Mononuclear cell (primary cell): ENCODE results near the gene C2orf66. TPM values are rescaled to one million over a fixed set of nuclear protein-coding genes. Genes with fewer than 3 reads are reported as not detected.

Source experiments
- H3K27me3 ChIP-seq: 2 replicates; pipeline ENCODE4 v1.6.0; 2011; ENCODE audit warnings: low read length, control low read depth; ENCODE audit not compliant: insufficient read depth
- H3K4me1 ChIP-seq: 2 replicates; pipeline ENCODE4 v1.5.1; 2011; ENCODE audit warnings: mild to moderate bottlenecking, low read length, control low read depth; ENCODE audit not compliant: insufficient read depth
- H3K4me3 ChIP-seq: 2 replicates; pipeline ENCODE4 v1.5.1; 2011; ENCODE audit warnings: mild to moderate bottlenecking, low read length, moderate library complexity
- H3K9me3 ChIP-seq: 2 replicates; pipeline ENCODE4 v1.5.1; 2011; ENCODE audit warnings: low read depth, mild to moderate bottlenecking, control low read depth, low read length
- total RNA-seq: library from RNA; depleted of rRNA; stranded (reverse); fragments of >200 nt; gene quantifications from one replicate; pipeline ENCODE4 v1.2.3, GENCODE V29; 2012

The C2orf66 gene
- not detected for total RNA-seq

GRCh38 chr2:196809260-196809659 is at the start of gene C2orf66:
Gene C2orf66 (minus strand): TSS chr2:196809355. CDS start chr2:196809336, 19 bp downstream.
- no peak within 1 kb of the TSS for H3K4me3 ChIP-seq
- H3K9me3 ChIP-seq = no peaks in the 10 kb centered on the region
- peaks cover 9% of the 10 kb centered on the region for H3K27me3 ChIP-seq
- H3K4me1 ChIP-seq = no peaks in the 10 kb centered on the region

GRCh38 chr2:196854629-196855028 is 45.5 kb upstream of the C2orf66 start:
- no peaks in the 10 kb centered on the region for H3K27me3 ChIP-seq
- H3K9me3 ChIP-seq = peaks cover 3% of the 10 kb centered on the region
- no peak overlapping the region for H3K4me3 ChIP-seq
- H3K4me1 ChIP-seq = no peaks in the 10 kb centered on the region

GRCh38 chr2:196853301-196854087 is 44.3 kb upstream of the C2orf66 start:
- no peaks in the 10 kb centered on the region for H3K9me3 ChIP-seq
- no peak overlapping the region for H3K4me3 ChIP-seq
- H3K4me1 ChIP-seq = no peaks in the 10 kb centered on the region
- H3K27me3 ChIP-seq = no peaks in the 10 kb centered on the region

- Histone ChIP-seq H3K27me3 (no peaks in the 10 kb centered on the region), H3K9me3 (no peaks in the 10 kb centered on the region), H3K4me3 (no peak overlapping the region), H3K4me1 (no peaks in the 10 kb centered on the region)
These were observed 41.9 kb upstream of the C2orf66 start for GRCh38 chr2:196851088-196851487.

GRCh38 chr2:196849895-196850294 is 40.7 kb upstream of the C2orf66 start:
- Histone ChIP-seq H3K27me3 (no peaks in the 10 kb centered on the region), H3K9me3 (no peaks in the 10 kb centered on the region), H3K4me3 (no peak overlapping the region), H3K4me1 (no peaks in the 10 kb centered on the region)

GRCh38 chr2:196846295-196846694 is 37.1 kb upstream of the C2orf66 start:
- no peaks in the 10 kb centered on the region for H3K27me3 ChIP-seq
- no peaks in the 10 kb centered on the region for H3K9me3 ChIP-seq
- no peaks in the 10 kb centered on the region for H3K4me1 ChIP-seq
- H3K4me3 ChIP-seq = no peak overlapping the region

- no peak overlapping the region for H3K4me3 ChIP-seq
- no peaks in the 10 kb centered on the region for H3K4me1 ChIP-seq
- H3K27me3 ChIP-seq = no peaks in the 10 kb centered on the region
- no peaks in the 10 kb centered on the region for H3K9me3 ChIP-seq
These were observed 36.2 kb upstream of the C2orf66 start for GRCh38 chr2:196845371-196845770.

- Histone ChIP-seq H3K4me1 (no peaks in the 10 kb centered on the region), H3K27me3 (no peaks in the 10 kb centered on the region), H3K4me3 (no peak overlapping the region), H3K9me3 (no peaks in the 10 kb centered on the region)
These were observed 31.0 kb upstream of the C2orf66 start for GRCh38 chr2:196840171-196840570.

GRCh38 chr2:196839574-196839973 is 30.4 kb upstream of the C2orf66 start:
- H3K27me3 ChIP-seq = no peaks in the 10 kb centered on the region
- no peaks in the 10 kb centered on the region for H3K4me1 ChIP-seq
- H3K4me3 ChIP-seq = no peak overlapping the region
- no peaks in the 10 kb centered on the region for H3K9me3 ChIP-seq

- H3K4me3 ChIP-seq = no peak overlapping the region
- no peaks in the 10 kb centered on the region for H3K9me3 ChIP-seq
- no peaks in the 10 kb centered on the region for H3K4me1 ChIP-seq
- no peaks in the 10 kb centered on the region for H3K27me3 ChIP-seq
These were observed 27.3 kb upstream of the C2orf66 start for GRCh38 chr2:196836440-196836839.

GRCh38 chr2:196830701-196831100 is 21.5 kb upstream of the C2orf66 start:
- no peaks in the 10 kb centered on the region for H3K27me3 ChIP-seq
- H3K4me3 ChIP-seq = no peak overlapping the region
- no peaks in the 10 kb centered on the region for H3K4me1 ChIP-seq
- H3K9me3 ChIP-seq = no peaks in the 10 kb centered on the region

- H3K4me3 ChIP-seq = no peak overlapping the region
These were observed 18.2 kb upstream of the C2orf66 start for GRCh38 chr2:196827356-196827755.

GRCh38 chr2:196823750-196824522 is 14.8 kb upstream of the C2orf66 start:
- Histone ChIP-seq H3K4me3 (no peak overlapping the region), H3K27me3 (peaks cover 6% of the 10 kb centered on the region), H3K9me3 (no peaks in the 10 kb centered on the region), H3K4me1 (no peaks in the 10 kb centered on the region)

More at GRCh38 chr2:196827356-196827755, 18.2 kb upstream of the C2orf66 start:
- no peaks in the 10 kb centered on the region for H3K27me3 ChIP-seq
- no peaks in the 10 kb centered on the region for H3K4me1 ChIP-seq
- no peaks in the 10 kb centered on the region for H3K9me3 ChIP-seq

- H3K4me3 ChIP-seq = no peak overlapping the region
- peaks cover 6% of the 10 kb centered on the region for H3K27me3 ChIP-seq
- H3K9me3 ChIP-seq = no peaks in the 10 kb centered on the region
- no peaks in the 10 kb centered on the region for H3K4me1 ChIP-seq
These were observed 12.0 kb upstream of the C2orf66 start for GRCh38 chr2:196821195-196821594.

GRCh38 chr2:196808083-196808665 is 981 bp downstream of the C2orf66 start:
- Histone ChIP-seq H3K4me3 (no peak overlapping the region), H3K9me3 (no peaks in the 10 kb centered on the region), H3K4me1 (no peaks in the 10 kb centered on the region), H3K27me3 (peaks cover 9% of the 10 kb centered on the region)
